ENCODE data around the gene TENM3.

Gene TENM3

DNA sequence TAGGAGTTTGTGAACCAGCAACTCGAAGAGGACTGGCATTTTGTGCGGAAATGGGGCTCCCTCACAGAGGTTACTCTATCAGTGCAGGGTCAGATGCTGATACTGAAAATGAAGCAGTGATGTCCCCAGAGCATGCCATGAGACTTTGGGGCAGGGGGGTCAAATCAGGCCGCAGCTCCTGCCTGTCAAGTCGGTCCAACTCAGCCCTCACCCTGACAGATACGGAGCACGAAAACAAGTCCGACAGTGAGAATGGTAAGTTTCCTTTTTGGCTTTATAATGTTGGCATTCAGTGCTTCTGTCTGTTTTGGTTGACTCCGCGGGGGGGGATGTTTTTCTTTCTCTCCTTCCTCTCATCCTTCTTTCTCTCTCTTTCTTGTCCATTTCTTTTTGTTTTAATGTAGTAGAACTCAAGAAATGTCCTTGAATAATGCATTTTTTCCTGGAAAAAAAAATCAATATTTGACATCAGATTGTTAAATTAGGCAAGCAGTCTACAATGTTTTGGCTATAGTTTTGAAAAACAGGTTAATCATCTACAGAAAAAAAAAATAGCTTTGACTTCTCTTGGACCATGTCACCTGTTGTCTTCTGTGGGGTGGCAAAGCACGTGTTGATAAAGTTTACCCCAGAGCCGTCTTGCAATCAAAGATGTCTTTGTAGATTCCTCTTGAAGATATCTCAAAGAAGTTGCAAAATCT is 103.6 kb downstream of the TENM3 start:
- Histone ChIP-seq H3K4me1 (ENCODE audit: control insufficient read depth in 2 of 2, insufficient read depth in 2 of 2, low read length in 2 of 2) (no peaks in the 10 kb centered on the region), H3K27ac (ENCODE audit: low read depth in 2 of 2, low read length in 2 of 2) (no peak overlapping the region), H3K9ac (ENCODE audit: low read depth in 1 of 2, low read length in 2 of 2) (no peak overlapping the region), H3K36me3 (ENCODE audit: control insufficient read depth in 2 of 2, insufficient read depth in 2 of 2, low read length in 2 of 2) (no peaks in the 10 kb centered on the region), H3K4me3 (ENCODE audit: low read length in 2 of 2) (no peak overlapping the region), H3K9me3 (ENCODE audit: control insufficient read depth in 2 of 2, low read length in 2 of 2) (no peaks in the 10 kb centered on the region), H3K27me3 (ENCODE audit: control insufficient read depth in 2 of 2, insufficient read depth in 2 of 2, low read length in 2 of 2) (no peaks in the 10 kb centered on the region)

DNA sequence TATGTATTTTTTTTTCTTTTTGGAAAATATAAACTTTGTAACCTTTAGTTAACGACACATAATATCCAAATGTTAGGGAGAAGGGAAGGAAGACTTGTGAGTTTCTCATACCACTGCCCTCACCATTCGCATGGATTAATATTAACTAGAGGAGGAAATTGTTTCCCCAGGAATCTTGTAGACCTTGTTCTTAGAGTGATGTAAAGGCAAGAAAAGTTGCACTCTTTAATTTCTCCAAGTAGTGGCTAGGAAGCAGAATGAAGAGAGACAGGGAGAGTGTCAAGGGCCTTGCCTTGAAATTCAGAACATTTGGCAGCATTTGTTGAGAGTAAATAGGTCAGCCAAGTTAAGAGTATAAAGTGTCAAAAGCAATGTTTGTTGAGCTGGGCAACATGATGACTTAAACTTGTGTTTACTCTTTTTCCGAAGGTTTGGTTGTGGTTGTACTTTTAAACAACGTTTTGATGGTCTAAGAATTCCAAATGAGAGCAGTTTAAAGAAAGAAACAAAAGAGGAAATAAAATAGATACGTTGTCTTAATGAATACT is 105.7 kb downstream of the TENM3 start:
- Histone ChIP-seq H3K36me3 (ENCODE audit: control insufficient read depth in 2 of 2, insufficient read depth in 2 of 2, low read length in 2 of 2) (no peaks in the 10 kb centered on the region), H3K4me3 (ENCODE audit: low read length in 2 of 2) (no peak overlapping the region), H3K27ac (ENCODE audit: low read depth in 2 of 2, low read length in 2 of 2) (no peak overlapping the region), H3K27me3 (ENCODE audit: control insufficient read depth in 2 of 2, insufficient read depth in 2 of 2, low read length in 2 of 2) (no peaks in the 10 kb centered on the region), H3K9me3 (ENCODE audit: control insufficient read depth in 2 of 2, low read length in 2 of 2) (no peaks in the 10 kb centered on the region), H3K4me1 (ENCODE audit: control insufficient read depth in 2 of 2, insufficient read depth in 2 of 2, low read length in 2 of 2) (no peaks in the 10 kb centered on the region), H3K9ac (ENCODE audit: low read depth in 1 of 2, low read length in 2 of 2) (no peak overlapping the region)

DNA sequence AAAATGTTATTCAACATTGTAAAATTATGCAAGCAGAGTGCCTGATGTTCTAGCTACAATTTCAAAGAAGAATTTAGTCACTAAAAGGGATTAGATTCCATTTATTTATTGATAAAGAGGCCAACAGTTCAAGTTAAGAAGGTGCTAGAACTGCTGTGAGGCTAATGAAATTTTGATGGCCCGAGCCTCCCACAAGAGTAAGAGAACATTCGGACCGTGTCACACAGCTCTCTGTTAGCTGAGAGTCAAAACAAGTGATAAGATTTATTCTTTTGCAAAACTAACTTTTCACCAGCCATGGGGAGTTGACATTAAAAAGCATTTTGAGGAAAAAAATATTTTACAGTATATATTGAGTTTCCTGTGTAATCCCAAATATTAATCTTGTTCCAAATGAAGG is 106.8 kb downstream of the TENM3 start:
- H3K4me1 ChIP-seq (ENCODE audit: control insufficient read depth in 2 of 2, insufficient read depth in 2 of 2, low read length in 2 of 2) = no peaks in the 10 kb centered on the region
- no peaks in the 10 kb centered on the region for H3K27me3 ChIP-seq (ENCODE audit: control insufficient read depth in 2 of 2, insufficient read depth in 2 of 2, low read length in 2 of 2)
- no peak overlapping the region for H3K27ac ChIP-seq (ENCODE audit: low read depth in 2 of 2, low read length in 2 of 2)
- H3K9me3 ChIP-seq (ENCODE audit: control insufficient read depth in 2 of 2, low read length in 2 of 2) = no peaks in the 10 kb centered on the region
- H3K36me3 ChIP-seq (ENCODE audit: control insufficient read depth in 2 of 2, insufficient read depth in 2 of 2, low read length in 2 of 2) = no peaks in the 10 kb centered on the region
- H3K4me3 ChIP-seq (ENCODE audit: low read length in 2 of 2) = no peak overlapping the region
- no peak overlapping the region for H3K9ac ChIP-seq (ENCODE audit: low read depth in 1 of 2, low read length in 2 of 2)

DNA sequence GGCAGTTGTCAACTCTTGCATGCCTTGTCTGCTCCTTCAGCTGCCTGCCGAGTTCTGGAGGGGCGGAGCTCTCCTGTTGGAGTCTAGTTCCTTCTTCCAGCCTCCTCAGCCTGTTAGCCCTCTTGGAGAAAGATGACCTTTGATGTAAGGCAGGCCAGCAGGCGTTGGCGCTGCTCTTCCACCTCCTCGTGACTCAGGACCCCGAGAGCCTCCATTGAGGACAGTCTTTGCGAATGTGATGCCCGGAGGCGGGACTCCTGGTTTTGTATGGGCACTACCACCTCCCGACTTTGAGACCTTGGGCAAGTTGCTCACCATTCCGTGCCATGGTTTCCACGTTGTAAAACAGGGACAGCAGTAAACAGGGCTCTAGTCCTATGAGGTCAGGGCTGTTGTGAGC is 108.3 kb downstream of the TENM3 start:
- no peak overlapping the region for H3K27ac ChIP-seq (ENCODE audit: low read depth in 2 of 2, low read length in 2 of 2)
- no peak overlapping the region for H3K4me3 ChIP-seq (ENCODE audit: low read length in 2 of 2)
- no peaks in the 10 kb centered on the region for H3K9me3 ChIP-seq (ENCODE audit: control insufficient read depth in 2 of 2, low read length in 2 of 2)
- H3K27me3 ChIP-seq (ENCODE audit: control insufficient read depth in 2 of 2, insufficient read depth in 2 of 2, low read length in 2 of 2) = no peaks in the 10 kb centered on the region
- H3K4me1 ChIP-seq (ENCODE audit: control insufficient read depth in 2 of 2, insufficient read depth in 2 of 2, low read length in 2 of 2) = no peaks in the 10 kb centered on the region
- no peak overlapping the region for H3K9ac ChIP-seq (ENCODE audit: low read depth in 1 of 2, low read length in 2 of 2)
- no peaks in the 10 kb centered on the region for H3K36me3 ChIP-seq (ENCODE audit: control insufficient read depth in 2 of 2, insufficient read depth in 2 of 2, low read length in 2 of 2)

DNA sequence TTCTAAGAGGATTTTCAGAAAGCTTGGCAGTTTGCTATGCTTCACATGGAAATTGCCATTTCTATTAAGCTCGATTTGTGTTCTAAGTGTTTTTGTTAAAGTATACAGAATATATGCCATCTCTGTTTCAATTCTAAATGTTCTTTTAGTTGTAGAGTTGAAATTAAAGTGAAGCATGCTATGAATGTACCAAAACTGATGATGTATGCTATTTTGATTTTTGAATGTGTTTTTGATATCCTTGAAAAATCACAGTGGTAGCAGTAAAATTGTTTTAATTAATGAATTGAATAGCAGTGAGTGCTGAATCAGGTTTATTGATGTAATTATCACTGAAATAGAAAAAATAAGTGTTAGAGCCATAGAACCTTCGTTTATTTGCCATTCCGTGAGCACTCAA is 110.9 kb downstream of the TENM3 start:
- no peaks in the 10 kb centered on the region for H3K4me1 ChIP-seq (ENCODE audit: control insufficient read depth in 2 of 2, insufficient read depth in 2 of 2, low read length in 2 of 2)
- H3K36me3 ChIP-seq (ENCODE audit: control insufficient read depth in 2 of 2, insufficient read depth in 2 of 2, low read length in 2 of 2) = no peaks in the 10 kb centered on the region
- no peak overlapping the region for H3K4me3 ChIP-seq (ENCODE audit: low read length in 2 of 2)
- no peak overlapping the region for H3K9ac ChIP-seq (ENCODE audit: low read depth in 1 of 2, low read length in 2 of 2)
- H3K27me3 ChIP-seq (ENCODE audit: control insufficient read depth in 2 of 2, insufficient read depth in 2 of 2, low read length in 2 of 2) = no peaks in the 10 kb centered on the region
- no peak overlapping the region for H3K27ac ChIP-seq (ENCODE audit: low read depth in 2 of 2, low read length in 2 of 2)
- no peaks in the 10 kb centered on the region for H3K9me3 ChIP-seq (ENCODE audit: control insufficient read depth in 2 of 2, low read length in 2 of 2)

DNA sequence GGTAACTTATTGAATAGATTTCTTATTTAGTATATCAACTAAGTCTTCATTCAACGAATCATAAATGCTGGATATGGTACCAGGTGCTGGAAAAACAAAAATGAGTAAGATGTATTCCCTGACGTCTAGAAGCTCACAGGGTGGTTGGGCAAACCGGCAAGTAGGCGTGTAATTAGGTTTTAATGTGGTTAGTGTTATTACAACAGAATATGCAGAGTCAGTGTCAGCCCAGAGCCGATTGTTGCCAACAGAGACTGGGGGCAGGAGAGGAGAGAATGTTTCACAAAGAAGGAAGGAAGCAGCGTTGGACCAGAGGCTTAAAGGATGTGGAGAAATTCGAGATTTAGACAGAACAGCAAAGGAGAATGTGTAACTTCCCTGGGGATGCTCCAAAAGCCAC is 111.7 kb downstream of the TENM3 start:
- H3K4me3 ChIP-seq (ENCODE audit: low read length in 2 of 2) = no peak overlapping the region
- no peaks in the 10 kb centered on the region for H3K9me3 ChIP-seq (ENCODE audit: control insufficient read depth in 2 of 2, low read length in 2 of 2)
- H3K27me3 ChIP-seq (ENCODE audit: control insufficient read depth in 2 of 2, insufficient read depth in 2 of 2, low read length in 2 of 2) = no peaks in the 10 kb centered on the region
- H3K4me1 ChIP-seq (ENCODE audit: control insufficient read depth in 2 of 2, insufficient read depth in 2 of 2, low read length in 2 of 2) = no peaks in the 10 kb centered on the region
- H3K27ac ChIP-seq (ENCODE audit: low read depth in 2 of 2, low read length in 2 of 2) = no peak overlapping the region
- no peaks in the 10 kb centered on the region for H3K36me3 ChIP-seq (ENCODE audit: control insufficient read depth in 2 of 2, insufficient read depth in 2 of 2, low read length in 2 of 2)
- no peak overlapping the region for H3K9ac ChIP-seq (ENCODE audit: low read depth in 1 of 2, low read length in 2 of 2)

DNA sequence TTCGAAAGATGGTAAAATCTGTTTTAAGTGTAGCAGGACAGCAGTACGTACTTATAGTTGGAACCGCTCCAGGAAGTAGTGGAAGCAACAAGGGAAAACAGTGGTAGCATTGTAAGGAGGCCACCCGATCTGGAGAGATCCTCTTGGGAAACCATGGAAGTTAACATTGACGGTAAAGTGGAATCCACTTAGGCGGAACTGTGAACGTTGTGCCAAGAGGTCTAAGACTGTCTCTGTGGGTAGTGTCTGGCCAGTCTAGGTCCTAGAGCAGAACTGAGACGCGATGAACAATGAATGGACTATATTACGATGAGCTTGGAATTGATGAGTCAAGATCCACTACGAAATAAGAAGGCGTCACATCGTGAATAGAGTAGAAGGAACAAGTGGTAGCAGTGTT is 124.0 kb downstream of the TENM3 start:
- Histone ChIP-seq H3K27me3 (ENCODE audit: control insufficient read depth in 2 of 2, insufficient read depth in 2 of 2, low read length in 2 of 2) (no peaks in the 10 kb centered on the region), H3K36me3 (ENCODE audit: control insufficient read depth in 2 of 2, insufficient read depth in 2 of 2, low read length in 2 of 2) (no peaks in the 10 kb centered on the region), H3K4me3 (ENCODE audit: low read length in 2 of 2) (no peak overlapping the region), H3K4me1 (ENCODE audit: control insufficient read depth in 2 of 2, insufficient read depth in 2 of 2, low read length in 2 of 2) (no peaks in the 10 kb centered on the region), H3K9ac (ENCODE audit: low read depth in 1 of 2, low read length in 2 of 2) (no peak overlapping the region), H3K9me3 (ENCODE audit: control insufficient read depth in 2 of 2, low read length in 2 of 2) (no peaks in the 10 kb centered on the region), H3K27ac (ENCODE audit: low read depth in 2 of 2, low read length in 2 of 2) (no peak overlapping the region)

DNA sequence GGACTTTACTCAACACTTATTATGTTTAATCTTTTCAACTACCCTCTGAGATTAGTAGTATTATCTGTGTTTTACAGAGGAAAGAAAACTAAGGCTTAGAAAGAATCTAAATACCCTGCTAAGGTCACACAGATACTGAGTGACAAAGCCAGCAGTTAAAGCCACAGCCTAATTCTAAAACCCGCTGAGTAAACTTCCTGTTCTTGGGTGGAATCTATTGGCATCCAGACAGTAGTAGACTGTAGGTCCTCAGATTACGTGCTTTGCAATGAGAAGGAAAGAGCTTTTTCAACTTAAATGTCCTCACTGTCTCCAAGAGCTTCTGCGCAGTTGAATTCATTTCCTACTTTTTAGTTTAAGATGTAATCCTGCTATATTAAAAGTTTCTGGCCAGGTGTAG is 126.0 kb downstream of the TENM3 start:
- no peak overlapping the region for H3K4me3 ChIP-seq (ENCODE audit: low read length in 2 of 2)
- H3K9ac ChIP-seq (ENCODE audit: low read depth in 1 of 2, low read length in 2 of 2) = no peak overlapping the region
- no peaks in the 10 kb centered on the region for H3K36me3 ChIP-seq (ENCODE audit: control insufficient read depth in 2 of 2, insufficient read depth in 2 of 2, low read length in 2 of 2)
- H3K4me1 ChIP-seq (ENCODE audit: control insufficient read depth in 2 of 2, insufficient read depth in 2 of 2, low read length in 2 of 2) = no peaks in the 10 kb centered on the region
- H3K9me3 ChIP-seq (ENCODE audit: control insufficient read depth in 2 of 2, low read length in 2 of 2) = no peaks in the 10 kb centered on the region
- H3K27me3 ChIP-seq (ENCODE audit: control insufficient read depth in 2 of 2, insufficient read depth in 2 of 2, low read length in 2 of 2) = no peaks in the 10 kb centered on the region
- no peak overlapping the region for H3K27ac ChIP-seq (ENCODE audit: low read depth in 2 of 2, low read length in 2 of 2)

DNA sequence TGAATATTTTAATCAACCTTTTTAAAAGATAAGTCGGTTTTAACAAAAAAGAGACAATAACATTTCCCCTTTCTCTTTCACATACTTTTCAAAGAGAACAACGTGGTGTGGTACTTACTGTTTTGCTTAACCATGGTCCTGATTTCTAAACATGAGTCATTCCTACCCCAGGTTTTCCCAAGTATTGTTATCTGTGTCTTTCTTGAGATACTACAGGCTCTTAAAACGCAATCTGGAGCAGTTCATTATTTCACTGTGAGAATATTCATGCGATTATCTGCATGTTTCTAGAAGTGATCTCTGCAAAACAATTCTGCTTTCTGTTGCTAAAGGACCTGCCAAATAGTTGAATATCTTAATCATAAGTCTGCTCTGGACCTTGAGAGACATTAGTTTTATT is 127.3 kb downstream of the TENM3 start:
- H3K27ac ChIP-seq (ENCODE audit: low read depth in 2 of 2, low read length in 2 of 2) = no peak overlapping the region
- H3K9me3 ChIP-seq (ENCODE audit: control insufficient read depth in 2 of 2, low read length in 2 of 2) = no peaks in the 10 kb centered on the region
- no peak overlapping the region for H3K4me3 ChIP-seq (ENCODE audit: low read length in 2 of 2)
- H3K36me3 ChIP-seq (ENCODE audit: control insufficient read depth in 2 of 2, insufficient read depth in 2 of 2, low read length in 2 of 2) = no peaks in the 10 kb centered on the region
- no peaks in the 10 kb centered on the region for H3K4me1 ChIP-seq (ENCODE audit: control insufficient read depth in 2 of 2, insufficient read depth in 2 of 2, low read length in 2 of 2)
- H3K27me3 ChIP-seq (ENCODE audit: control insufficient read depth in 2 of 2, insufficient read depth in 2 of 2, low read length in 2 of 2) = no peaks in the 10 kb centered on the region
- H3K9ac ChIP-seq (ENCODE audit: low read depth in 1 of 2, low read length in 2 of 2) = no peak overlapping the region

DNA sequence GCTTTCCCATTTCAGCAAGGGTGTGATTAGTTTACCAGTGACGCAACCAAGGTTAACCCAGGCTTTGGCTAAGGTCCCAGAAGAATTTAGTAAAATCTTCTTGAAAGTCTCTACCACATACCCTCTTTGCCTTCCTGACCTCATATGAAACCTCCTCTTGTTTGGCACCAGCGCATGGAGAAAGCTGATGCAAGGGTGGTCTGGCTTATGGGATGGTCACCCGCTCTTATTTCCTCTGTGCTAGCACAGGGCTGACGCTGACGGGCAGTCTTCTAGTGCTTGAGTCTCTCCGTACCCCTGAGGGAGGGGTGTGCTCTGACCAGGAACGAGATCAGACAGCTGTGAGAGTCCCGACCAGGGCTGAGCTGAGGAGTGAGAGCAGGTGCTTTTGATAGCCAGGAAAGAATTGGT is 137.6 kb downstream of the TENM3 start:
- Histone ChIP-seq H3K27me3 (ENCODE audit: control insufficient read depth in 2 of 2, insufficient read depth in 2 of 2, low read length in 2 of 2) (no peaks in the 10 kb centered on the region), H3K9ac (ENCODE audit: low read depth in 1 of 2, low read length in 2 of 2) (no peak overlapping the region), H3K9me3 (ENCODE audit: control insufficient read depth in 2 of 2, low read length in 2 of 2) (no peaks in the 10 kb centered on the region), H3K36me3 (ENCODE audit: control insufficient read depth in 2 of 2, insufficient read depth in 2 of 2, low read length in 2 of 2) (no peaks in the 10 kb centered on the region), H3K4me1 (ENCODE audit: control insufficient read depth in 2 of 2, insufficient read depth in 2 of 2, low read length in 2 of 2) (no peaks in the 10 kb centered on the region), H3K4me3 (ENCODE audit: low read length in 2 of 2) (no peak overlapping the region), H3K27ac (ENCODE audit: low read depth in 2 of 2, low read length in 2 of 2) (no peak overlapping the region)

Measured in mucosa of rectum (tissue), 2 donors.